HL-60/S4 treated with retinoic acid at 250 ng/mL for 4 days and 3 days (cell line): Measurements from ENCODE around the gene MAPK10.

ENCODE experiments used
- in situ Hi-C: fragments of 300-500 bp; cut with MboI; formaldehyde crosslinking; loops from 2 replicates; pipeline ENCODE4 v1.7.0; 2022; ENCODE audit warnings: low sequenced_read_pairs

Gene MAPK10

DNA sequence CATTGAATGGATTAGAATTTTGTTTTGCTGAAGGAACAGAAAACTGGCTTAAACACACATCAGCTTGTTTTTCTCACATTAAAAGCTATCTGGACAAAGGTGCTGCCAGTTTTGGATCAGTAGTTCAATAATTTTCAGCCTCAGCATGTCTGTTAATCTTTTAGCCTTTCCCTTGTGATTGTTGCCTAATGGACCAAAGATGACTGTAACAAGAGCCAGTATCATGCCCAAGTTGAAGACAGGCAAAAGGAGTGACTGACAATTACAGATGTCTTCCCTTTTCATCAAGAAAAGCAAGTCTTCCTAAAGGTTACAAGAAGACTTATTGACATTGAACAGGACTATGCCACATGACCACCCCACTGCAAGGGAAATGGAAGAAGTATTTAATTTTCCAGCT lies 419.7 kb downstream of the MAPK10 start:
- in situ Hi-C loops: no loop called here
